Ishikawa (cell line): ENCODE data around the gene OAS3.

Experiments used
- CEBPB ChIP-seq: IDR thresholded peaks from 2 replicates; pipeline ENCODE4 v1.6.1; 2012
- CREB1 ChIP-seq: IDR thresholded peaks from 2 replicates; pipeline ENCODE4 v1.6.1; 2012; ENCODE audit warnings: low read depth
- EGR1 ChIP-seq: IDR thresholded peaks from 2 replicates; pipeline ENCODE4 v1.6.1; 2012
- EP300 ChIP-seq: IDR thresholded peaks from 2 replicates; pipeline ENCODE4 v1.6.1; 2012; ENCODE audit warnings: borderline replicate concordance
- FOXM1 ChIP-seq: IDR thresholded peaks from 2 replicates; pipeline ENCODE4 v1.6.1; 2012; ENCODE audit warnings: low read depth, borderline replicate concordance
- NFIC ChIP-seq: IDR thresholded peaks from 2 replicates; pipeline ENCODE4 v1.6.1; 2012
- RAD21 ChIP-seq: IDR thresholded peaks from 2 replicates; pipeline ENCODE4 v1.6.1; 2012; ENCODE audit warnings: low read depth
- TAF1 ChIP-seq: IDR thresholded peaks from 2 replicates; pipeline ENCODE4 v1.6.1; 2012; ENCODE audit warnings: low read depth, mild to moderate bottlenecking
- TCF12 ChIP-seq: IDR thresholded peaks from 2 replicates; pipeline ENCODE4 v1.6.1; 2012; ENCODE audit warnings: low read depth
- TEAD4 ChIP-seq: IDR thresholded peaks from 2 replicates; pipeline ENCODE4 v1.6.1; 2012
- USF1 ChIP-seq: IDR thresholded peaks from 2 replicates; pipeline ENCODE4 v1.6.1; 2012
- YY1 ChIP-seq: IDR thresholded peaks from 2 replicates; pipeline ENCODE4 v1.6.1; 2012; ENCODE audit warnings: low read depth
- ZBTB7A ChIP-seq: IDR thresholded peaks from 2 replicates; pipeline ENCODE4 v1.6.1; 2012; ENCODE audit warnings: low read depth
- TF ChIP-seq, protein P1 (sequence below): IDR thresholded peaks from 2 replicates; pipeline ENCODE4 v1.6.1; 2012; ENCODE audit warnings: low read depth, mild to moderate bottlenecking
- TF ChIP-seq, protein P2 (sequence below): IDR thresholded peaks from 2 replicates; pipeline ENCODE4 v1.6.1; 2012

Gene OAS3

DNA sequence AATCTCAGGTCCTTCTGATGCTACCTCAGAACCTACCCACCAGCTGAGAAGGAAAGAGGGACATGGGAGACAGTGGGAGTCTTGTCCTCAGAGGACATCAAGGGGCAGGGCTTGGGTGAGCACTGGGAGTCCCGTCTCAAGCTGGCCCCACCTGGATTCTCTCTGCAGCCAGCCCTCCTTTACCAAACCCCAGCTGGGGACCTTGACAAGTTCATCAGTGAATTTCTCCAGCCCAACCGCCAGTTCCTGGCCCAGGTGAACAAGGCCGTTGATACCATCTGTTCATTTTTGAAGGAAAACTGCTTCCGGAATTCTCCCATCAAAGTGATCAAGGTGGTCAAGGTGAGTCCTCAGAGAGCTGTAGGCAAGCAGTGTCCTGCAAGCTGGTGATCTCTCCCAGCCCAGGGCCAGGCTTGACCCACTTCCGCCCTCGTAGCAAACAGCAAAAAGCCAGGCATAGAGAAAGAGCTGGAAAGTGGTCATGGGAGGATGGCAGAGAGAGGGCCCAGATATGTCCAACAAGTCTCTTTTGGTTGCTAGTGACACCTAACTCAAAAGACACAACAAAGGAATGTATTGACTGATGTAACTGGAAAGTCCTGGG, 25.9 kb downstream of the OAS3 start:
- TF ChIP-seq ZBTB7A, result no peak
- TF ChIP-seq, protein P1, sequence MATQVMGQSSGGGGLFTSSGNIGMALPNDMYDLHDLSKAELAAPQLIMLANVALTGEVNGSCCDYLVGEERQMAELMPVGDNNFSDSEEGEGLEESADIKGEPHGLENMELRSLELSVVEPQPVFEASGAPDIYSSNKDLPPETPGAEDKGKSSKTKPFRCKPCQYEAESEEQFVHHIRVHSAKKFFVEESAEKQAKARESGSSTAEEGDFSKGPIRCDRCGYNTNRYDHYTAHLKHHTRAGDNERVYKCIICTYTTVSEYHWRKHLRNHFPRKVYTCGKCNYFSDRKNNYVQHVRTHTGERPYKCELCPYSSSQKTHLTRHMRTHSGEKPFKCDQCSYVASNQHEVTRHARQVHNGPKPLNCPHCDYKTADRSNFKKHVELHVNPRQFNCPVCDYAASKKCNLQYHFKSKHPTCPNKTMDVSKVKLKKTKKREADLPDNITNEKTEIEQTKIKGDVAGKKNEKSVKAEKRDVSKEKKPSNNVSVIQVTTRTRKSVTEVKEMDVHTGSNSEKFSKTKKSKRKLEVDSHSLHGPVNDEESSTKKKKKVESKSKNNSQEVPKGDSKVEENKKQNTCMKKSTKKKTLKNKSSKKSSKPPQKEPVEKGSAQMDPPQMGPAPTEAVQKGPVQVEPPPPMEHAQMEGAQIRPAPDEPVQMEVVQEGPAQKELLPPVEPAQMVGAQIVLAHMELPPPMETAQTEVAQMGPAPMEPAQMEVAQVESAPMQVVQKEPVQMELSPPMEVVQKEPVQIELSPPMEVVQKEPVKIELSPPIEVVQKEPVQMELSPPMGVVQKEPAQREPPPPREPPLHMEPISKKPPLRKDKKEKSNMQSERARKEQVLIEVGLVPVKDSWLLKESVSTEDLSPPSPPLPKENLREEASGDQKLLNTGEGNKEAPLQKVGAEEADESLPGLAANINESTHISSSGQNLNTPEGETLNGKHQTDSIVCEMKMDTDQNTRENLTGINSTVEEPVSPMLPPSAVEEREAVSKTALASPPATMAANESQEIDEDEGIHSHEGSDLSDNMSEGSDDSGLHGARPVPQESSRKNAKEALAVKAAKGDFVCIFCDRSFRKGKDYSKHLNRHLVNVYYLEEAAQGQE, result no peak

DNA sequence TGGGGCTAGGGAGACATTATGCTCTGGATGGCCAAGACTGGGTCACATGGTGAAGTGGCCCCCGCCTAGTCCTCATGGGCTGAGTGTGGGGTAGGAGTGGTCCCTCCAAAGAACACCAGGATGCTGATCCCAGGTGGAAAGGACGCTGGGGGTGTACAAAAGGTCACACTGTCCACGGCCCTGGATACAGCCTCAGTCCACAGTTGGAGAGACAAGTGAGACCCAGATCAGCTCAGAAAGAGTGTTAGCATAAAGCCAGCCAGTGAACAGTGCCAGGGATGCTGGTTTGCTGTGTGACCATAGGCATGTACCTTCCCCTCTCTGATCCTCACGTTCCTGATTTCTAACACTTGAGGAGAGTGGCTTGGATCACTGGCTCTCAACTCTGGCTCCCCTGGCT, 26.6 kb downstream of the OAS3 start:
- TF ChIP-seq CREB1, result no peak
- TF ChIP-seq CEBPB, result no peak
- TF ChIP-seq TAF1, result no peak
- no peak for TF ChIP-seq FOXM1
- TF ChIP-seq RAD21, result no peak
- TF ChIP-seq EGR1, result no peak
- no peak for TF ChIP-seq YY1
- TF ChIP-seq, protein P1, result no peak
- no peak for TF ChIP-seq USF1
- TF ChIP-seq, protein P2, sequence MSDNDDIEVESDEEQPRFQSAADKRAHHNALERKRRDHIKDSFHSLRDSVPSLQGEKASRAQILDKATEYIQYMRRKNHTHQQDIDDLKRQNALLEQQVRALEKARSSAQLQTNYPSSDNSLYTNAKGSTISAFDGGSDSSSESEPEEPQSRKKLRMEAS, result no peak
- TF ChIP-seq NFIC, result no peak
- no peak for TF ChIP-seq EP300
- no peak for TF ChIP-seq ZBTB7A
- TF ChIP-seq TCF12, result no peak
- no peak for TF ChIP-seq TEAD4

DNA sequence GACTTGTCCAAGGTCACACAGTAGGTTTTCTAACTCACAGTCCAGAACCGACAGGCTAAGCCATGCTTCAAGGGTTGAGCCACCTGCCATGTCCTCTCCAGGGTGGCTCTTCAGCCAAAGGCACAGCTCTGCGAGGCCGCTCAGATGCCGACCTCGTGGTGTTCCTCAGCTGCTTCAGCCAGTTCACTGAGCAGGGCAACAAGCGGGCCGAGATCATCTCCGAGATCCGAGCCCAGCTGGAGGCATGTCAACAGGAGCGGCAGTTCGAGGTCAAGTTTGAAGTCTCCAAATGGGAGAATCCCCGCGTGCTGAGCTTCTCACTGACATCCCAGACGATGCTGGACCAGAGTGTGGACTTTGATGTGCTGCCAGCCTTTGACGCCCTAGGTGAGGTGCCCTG, 27.4 kb downstream of the OAS3 start:
- TF ChIP-seq TEAD4 (no peak), FOXM1 (no peak), CEBPB (no peak), TCF12 (no peak), ZBTB7A (no peak), RAD21 (no peak), YY1 (no peak), EP300 (no peak), TAF1 (no peak), EGR1 (no peak), NFIC (no peak), USF1 (no peak), CREB1 (no peak)
- TF ChIP-seq, protein P1, result no peak
- TF ChIP-seq, protein P2, result no peak

- TF ChIP-seq USF1 (no peak), ZBTB7A (no peak), RAD21 (no peak), TCF12 (no peak), NFIC (no peak), TEAD4 (no peak), YY1 (no peak), CREB1 (no peak), EP300 (no peak), FOXM1 (no peak), TAF1 (no peak), EGR1 (no peak), CEBPB (no peak)
- TF ChIP-seq, protein P2, result no peak
- TF ChIP-seq, protein P1, result no peak
Measured at GRCh38 chr12:112967306-112967705, 29.0 kb downstream of the OAS3 start.
